Mesenchymal stem cell (in vitro differentiated cells and primary cell): ENCODE results near the gene SP6.

Experiments
- DNase-seq: peaks from one replicate; pipeline ENCODE4 v3.0.0-alpha.2; 2013
- H2AFZ ChIP-seq: one replicate; pipeline ENCODE4 v1.6.1; 2013; ENCODE audit warnings: low read depth, mild to moderate bottlenecking, control low read depth, inconsistent platforms, low read length, moderate library complexity
- H2AK5ac ChIP-seq: 2 replicates; pipeline ENCODE4 v1.6.1; 2013; ENCODE audit warnings: low read length, moderate library complexity, mild to moderate bottlenecking, inconsistent platforms; ENCODE audit not compliant: severe bottlenecking
- H2BK120ac ChIP-seq: one replicate; pipeline ENCODE4 v1.6.1; 2013; ENCODE audit warnings: low read depth, mild to moderate bottlenecking, inconsistent platforms, low read length, moderate library complexity
- H2BK12ac ChIP-seq, 2 experiments: one replicate each; pipeline ENCODE4 v1.6.1; 2013; ENCODE audit warnings: inconsistent platforms in 2 of 2, low read length in 2 of 2, mild to moderate bottlenecking in 2 of 2, moderate library complexity in 2 of 2, control low read depth in 1 of 2
- H2BK15ac ChIP-seq: one replicate; pipeline ENCODE4 v1.6.1; 2013; ENCODE audit warnings: mild to moderate bottlenecking, low read depth, inconsistent platforms; ENCODE audit not compliant: poor library complexity, severe bottlenecking
- H2BK5ac ChIP-seq: 2 replicates; pipeline ENCODE4 v1.6.1; 2013; ENCODE audit warnings: low read depth, mild to moderate bottlenecking, low read length, control low read depth, inconsistent platforms; ENCODE audit not compliant: poor library complexity, severe bottlenecking
- H3K14ac ChIP-seq, 2 experiments: one replicate each; pipeline ENCODE4 v1.6.1; 2013; ENCODE audit warnings: inconsistent platforms in 2 of 2, low read length in 2 of 2, control low read depth in 1 of 2, mild to moderate bottlenecking in 1 of 2, moderate library complexity in 1 of 2
- H3K18ac ChIP-seq, 2 experiments: one replicate each; pipeline ENCODE4 v1.6.1; 2013; ENCODE audit warnings: inconsistent platforms in 2 of 2, low read length in 2 of 2, control low read depth in 1 of 2, low read depth in 1 of 2, mild to moderate bottlenecking in 1 of 2
- H3K23ac ChIP-seq, 2 experiments: one replicate each; pipeline ENCODE4 v1.6.1; 2013; ENCODE audit warnings: inconsistent platforms in 2 of 2, low read length in 2 of 2, mild to moderate bottlenecking in 2 of 2, moderate library complexity in 2 of 2, control low read depth in 1 of 2
- H3K27ac ChIP-seq: 2 replicates; pipeline ENCODE4 v1.5.1; 2013; ENCODE audit warnings: mild to moderate bottlenecking, moderate library complexity, low read length, control low read depth, inconsistent platforms; ENCODE audit not compliant: poor library complexity, severe bottlenecking
- H3K27me3 ChIP-seq, 2 experiments: 2 replicates each; pipeline versions ENCODE4 v1.6.1 to v1.7.0; 2013; ENCODE audit warnings: low read length in 2 of 2, mild to moderate bottlenecking in 2 of 2, moderate library complexity in 2 of 2, control low read depth in 1 of 2, inconsistent platforms in 1 of 2; ENCODE audit not compliant: control insufficient read depth in 1 of 2, insufficient read depth in 1 of 2
- H3K36me3 ChIP-seq, 2 experiments: 2 replicates each; pipeline versions ENCODE4 v1.6.1 to v1.7.0; 2013; ENCODE audit warnings: low read length in 2 of 2, control low read depth in 1 of 2, inconsistent platforms in 1 of 2, low read depth in 1 of 2, mild to moderate bottlenecking in 1 of 2; ENCODE audit not compliant: insufficient read depth in 2 of 2, control insufficient read depth in 1 of 2
- H3K4ac ChIP-seq, 2 experiments: one replicate each; pipeline ENCODE4 v1.6.1; 2013; ENCODE audit warnings: inconsistent platforms in 2 of 2, low read length in 2 of 2, mild to moderate bottlenecking in 2 of 2, moderate library complexity in 2 of 2, control low read depth in 1 of 2, low read depth in 1 of 2
- H3K4me1 ChIP-seq: 2 replicates; pipeline ENCODE4 v1.6.1; 2013; ENCODE audit warnings: low read depth, low read length, control low read depth; ENCODE audit not compliant: control insufficient read depth, insufficient read depth
- H3K4me2 ChIP-seq: 2 replicates; pipeline ENCODE4 v1.6.1; 2013; ENCODE audit warnings: low read length, mild to moderate bottlenecking, inconsistent platforms; ENCODE audit not compliant: poor library complexity, severe bottlenecking
- H3K4me3 ChIP-seq, 2 experiments: 2 replicates each; pipeline versions ENCODE4 v1.5.1 to v1.7.0; 2013; ENCODE audit warnings: low read length in 2 of 2, mild to moderate bottlenecking in 2 of 2, control low read depth in 1 of 2, low read depth in 1 of 2; ENCODE audit not compliant: insufficient read depth in 1 of 2
- H3K79me1 ChIP-seq: replicated peaks from 2 replicates; pipeline ENCODE4 v1.6.1; 2013; ENCODE audit warnings: mild to moderate bottlenecking, control low read depth, low read length, inconsistent platforms; ENCODE audit not compliant: poor library complexity, severe bottlenecking
- H3K9ac ChIP-seq: 2 replicates; pipeline ENCODE4 v1.7.0; 2013; ENCODE audit warnings: mild to moderate bottlenecking, low read length, moderate library complexity
- H3K9me3 ChIP-seq: 2 replicates; pipeline ENCODE4 v1.7.0; 2013; ENCODE audit warnings: mild to moderate bottlenecking, low read length; ENCODE audit not compliant: control insufficient read depth
- H4K8ac ChIP-seq: one replicate; pipeline ENCODE4 v1.6.1; 2013; ENCODE audit warnings: inconsistent platforms, mild to moderate bottlenecking, low read length, moderate library complexity
- H4K91ac ChIP-seq: one replicate; pipeline ENCODE4 v1.6.1; 2013; ENCODE audit warnings: mild to moderate bottlenecking, low read length, inconsistent platforms
- WGBS: methylation state at CpG from one replicate; pipeline ENCODE4 v1.1.7; 2013; ENCODE audit warnings: mixed read lengths; 5-methylcytosine and 5-hydroxymethylcytosine counted together

SP6 gene

GRCh38 chr17:47813512-47814031 lies 37.4 kb downstream of the SP6 start:
- Histone ChIP-seq H2BK120ac (no peak overlapping the region), H3K9me3 (no peaks in the 10 kb centered on the region), H2BK5ac (no peak overlapping the region), H3K4me3 (no peak overlapping the region), H3K36me3 (peaks cover 25 to 83% of the 10 kb centered on the region in 2 experiments), H3K27me3 (peaks cover 0 to 12% of the 10 kb centered on the region in 2 experiments), H3K4me2 (no peak overlapping the region), H3K4ac (no peak overlapping the region), H3K79me1 (no peaks in the 10 kb centered on the region), H3K4me1 (peaks cover 20% of the 10 kb centered on the region), H2BK12ac (no peak overlapping the region), H3K23ac (no peak overlapping the region), H2AFZ (no peak overlapping the region), H3K14ac (no peak overlapping the region), H3K27ac (no peak overlapping the region), H3K18ac (no peak overlapping the region), H4K8ac (no peak overlapping the region), H2BK15ac (no peak overlapping the region), H3K9ac (no peak overlapping the region), H2AK5ac (no peak overlapping the region), H4K91ac (no peak overlapping the region)
- DNase-seq, result no peak
- WGBS, result 96% methylated on average over 22 of the region's 22 CpGs

DNA sequence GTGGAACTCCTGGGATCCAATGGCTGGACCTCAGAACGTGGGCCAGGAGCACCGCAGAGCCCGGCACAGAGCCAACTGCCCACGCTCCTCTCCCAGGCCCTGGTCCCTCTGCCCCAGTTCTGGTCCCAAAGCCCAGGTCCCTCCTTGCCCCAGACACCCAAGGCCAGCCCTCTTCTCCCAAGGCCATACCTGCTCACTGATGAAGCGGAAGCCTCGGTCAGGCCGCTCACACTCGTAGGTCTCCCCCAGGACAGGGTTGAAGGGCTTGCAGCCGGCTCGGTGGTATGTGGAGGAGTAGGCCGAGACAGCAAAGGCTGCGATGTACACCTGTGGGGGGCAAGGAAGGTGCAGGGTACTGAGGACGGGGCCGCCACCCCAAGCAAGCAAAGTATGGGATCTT lies 37.9 kb downstream of the SP6 start:
- Histone ChIP-seq H2BK15ac (no peak overlapping the region), H3K9ac (no peak overlapping the region), H3K4ac (no peak overlapping the region), H3K27me3 (peaks cover 0 to 12% of the 10 kb centered on the region in 2 experiments), H2BK12ac (no peak overlapping the region), H4K91ac (no peak overlapping the region), H3K36me3 (peaks cover 25 to 83% of the 10 kb centered on the region in 2 experiments), H3K9me3 (no peaks in the 10 kb centered on the region), H2BK120ac (no peak overlapping the region), H3K4me3 (no peak overlapping the region), H2AFZ (no peak overlapping the region), H3K27ac (no peak overlapping the region), H2BK5ac (no peak overlapping the region), H3K23ac (no peak overlapping the region), H3K79me1 (no peaks in the 10 kb centered on the region), H3K4me1 (peaks cover 20% of the 10 kb centered on the region), H3K14ac (no peak overlapping the region), H4K8ac (no peak overlapping the region), H3K4me2 (no peak overlapping the region), H2AK5ac (no peak overlapping the region), H3K18ac (no peak overlapping the region)
- WGBS, result 90% methylated on average over 14 of the region's 14 CpGs
- DNase-seq, result no peak

- no peak overlapping the region for H3K18ac ChIP-seq
- no peak overlapping the region for H2BK120ac ChIP-seq
- H3K9me3 ChIP-seq, result no peaks in the 10 kb centered on the region
- no peak overlapping the region for H4K91ac ChIP-seq
- 92% methylated on average over 18 of the region's 18 CpGs for WGBS
- no peak overlapping the region for H3K23ac ChIP-seq
- H3K4me1 ChIP-seq, result peaks cover 20% of the 10 kb centered on the region
- no peak overlapping the region for H3K4ac ChIP-seq
- H3K27me3 ChIP-seq, result peaks cover 0 to 19% of the 10 kb centered on the region in 2 experiments
- H3K79me1 ChIP-seq, result no peaks in the 10 kb centered on the region
- no peak overlapping the region for H3K9ac ChIP-seq
- H2BK15ac ChIP-seq, result no peak overlapping the region
- no peak overlapping the region for H2BK12ac ChIP-seq
- no peak overlapping the region for H3K14ac ChIP-seq
- no peak overlapping the region for H3K27ac ChIP-seq
- H3K4me3 ChIP-seq, result no peak overlapping the region
- H4K8ac ChIP-seq, result no peak overlapping the region
- no peak overlapping the region for H2BK5ac ChIP-seq
- H3K4me2 ChIP-seq, result no peak overlapping the region
- H2AFZ ChIP-seq, result no peak overlapping the region
- H2AK5ac ChIP-seq, result no peak overlapping the region
- peaks cover 32 to 83% of the 10 kb centered on the region in 2 experiments for H3K36me3 ChIP-seq
- DNase-seq, result no peak
These were observed 38.6 kb downstream of the SP6 start for GRCh38 chr17:47812146-47812920.

- H2BK120ac ChIP-seq, result no peak overlapping the region
- no peak overlapping the region for H3K18ac ChIP-seq
- H4K8ac ChIP-seq, result no peak overlapping the region
- H3K4ac ChIP-seq, result no peak overlapping the region
- no peak for DNase-seq
- peaks cover 34 to 83% of the 10 kb centered on the region in 2 experiments for H3K36me3 ChIP-seq
- no peak overlapping the region for H3K23ac ChIP-seq
- H2BK15ac ChIP-seq, result no peak overlapping the region
- no peak overlapping the region for H2AFZ ChIP-seq
- 72% methylated on average over 7 of the region's 7 CpGs for WGBS
- peaks cover 0 to 25% of the 10 kb centered on the region in 2 experiments for H3K27me3 ChIP-seq
- H2AK5ac ChIP-seq, result no peak overlapping the region
- no peaks in the 10 kb centered on the region for H3K9me3 ChIP-seq
- H2BK5ac ChIP-seq, result no peak overlapping the region
- H3K9ac ChIP-seq, result no peak overlapping the region
- H3K79me1 ChIP-seq, result no peaks in the 10 kb centered on the region
- H4K91ac ChIP-seq, result no peak overlapping the region
- no peak overlapping the region for H3K4me2 ChIP-seq
- H3K4me1 ChIP-seq, result peaks cover 20% of the 10 kb centered on the region
- H3K14ac ChIP-seq, result no peak overlapping the region
- H3K27ac ChIP-seq, result no peak overlapping the region
- no peak overlapping the region for H2BK12ac ChIP-seq
- H3K4me3 ChIP-seq, result no peak overlapping the region
These were observed 39.3 kb downstream of the SP6 start for GRCh38 chr17:47811709-47812108.
